GM12865 (cell line): ENCODE results near the gene ECI1.
"Not testable (repeated sequence)": the region's sequence is repeated elsewhere in the genome, so short reads cannot be mapped to it uniquely, and the experiment has no call there.

Experiments
- DNase-seq: peaks from one replicate; pipeline ENCODE4 v3.0.0; 2010; ENCODE audit warnings: low read depth
- H3K4me3 ChIP-seq: 2 replicates; pipeline ENCODE4 v1.5.1; 2011; ENCODE audit warnings: mild to moderate bottlenecking, low read depth, low read length, control low read depth
- CTCF ChIP-seq: IDR thresholded peaks from 2 replicates; pipeline ENCODE4 v1.5.1; 2011; ENCODE audit warnings: low read length, control low read depth, low read depth, inconsistent platforms; ENCODE audit not compliant: insufficient read depth; ENCODE audit errors: missing control alignments

Gene ECI1

DNA sequence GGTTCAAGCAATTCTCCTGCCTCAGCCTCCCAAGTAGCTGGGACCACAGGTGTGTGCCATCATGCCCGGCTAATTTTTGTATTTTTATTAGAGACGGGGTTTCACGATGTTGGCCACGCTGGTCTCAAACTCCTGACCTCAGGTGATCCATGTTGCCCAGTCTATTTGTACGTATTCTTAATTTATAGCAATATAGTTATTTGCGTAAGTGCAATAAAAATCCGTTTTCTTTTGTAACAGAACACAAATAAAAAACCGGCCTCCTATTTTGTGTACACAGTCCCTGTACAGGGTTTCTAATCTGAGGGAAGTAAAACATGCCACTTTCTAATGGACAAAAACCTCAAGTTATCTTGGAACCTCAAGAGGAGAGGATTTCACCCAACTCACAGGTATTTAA lies 8.9 kb upstream of the ECI1 start:
- no peak overlapping the region for H3K4me3 ChIP-seq
- no peak for TF ChIP-seq CTCF
- no peak for DNase-seq

DNA sequence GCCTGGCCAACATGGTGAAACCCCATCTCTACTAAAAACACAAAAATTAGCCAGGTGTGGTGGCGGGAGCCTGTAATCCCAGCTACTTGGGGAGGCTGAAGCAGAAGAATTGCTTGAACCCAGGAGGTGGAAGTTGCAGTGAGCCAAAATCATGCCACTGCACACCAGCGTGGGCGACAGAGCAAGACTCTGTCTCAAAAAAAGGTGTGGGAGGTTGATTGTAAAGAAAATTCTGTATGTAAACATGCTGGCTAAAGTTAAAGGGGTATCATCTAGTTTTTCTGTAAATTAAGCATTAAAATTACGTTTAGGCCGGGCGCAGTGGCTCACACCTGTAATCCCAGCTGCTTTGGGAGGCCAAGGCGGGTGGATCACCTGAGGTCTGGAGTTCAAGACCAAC lies 7.1 kb upstream of the ECI1 start:
- not testable (repeated sequence) for DNase-seq, H3K4me3 ChIP-seq

DNA sequence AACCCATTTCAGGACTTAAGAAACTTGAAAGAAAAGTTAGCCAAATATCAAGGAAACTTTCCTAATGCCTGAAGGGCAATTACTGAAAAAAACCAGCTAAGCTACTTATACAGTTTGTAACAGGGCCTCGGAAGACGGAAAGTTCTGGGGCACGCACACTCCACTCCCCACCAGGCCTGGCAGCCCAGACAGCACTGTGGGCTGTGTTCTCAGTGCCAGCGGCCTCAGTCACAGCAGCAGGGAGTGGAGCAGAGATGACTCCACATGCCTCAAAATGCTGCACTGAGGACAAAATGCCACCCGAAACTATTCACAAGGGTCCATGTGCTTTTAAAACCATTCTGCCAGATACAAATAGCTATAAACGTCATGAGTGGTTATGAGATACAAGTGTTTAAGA lies 6.3 kb upstream of the ECI1 start:
- no peak for DNase-seq
- H3K4me3 ChIP-seq: no peak overlapping the region
- TF ChIP-seq CTCF: no peak

GRCh38 chr16:2256531-2257140 lies 5.2 kb upstream of the ECI1 start:
- no peak for TF ChIP-seq CTCF
- no peak overlapping the region for H3K4me3 ChIP-seq
- DNase-seq: no peak

GRCh38 chr16:2253293-2253692 lies 1.9 kb upstream of the ECI1 start:
- TF ChIP-seq CTCF: no peak
- H3K4me3 ChIP-seq: no peak overlapping the region
- no peak for DNase-seq

- TF ChIP-seq CTCF: no peak
- DNase-seq: no peak
These were observed 1.4 kb upstream of the ECI1 start for GRCh38 chr16:2252806-2253148.

DNA sequence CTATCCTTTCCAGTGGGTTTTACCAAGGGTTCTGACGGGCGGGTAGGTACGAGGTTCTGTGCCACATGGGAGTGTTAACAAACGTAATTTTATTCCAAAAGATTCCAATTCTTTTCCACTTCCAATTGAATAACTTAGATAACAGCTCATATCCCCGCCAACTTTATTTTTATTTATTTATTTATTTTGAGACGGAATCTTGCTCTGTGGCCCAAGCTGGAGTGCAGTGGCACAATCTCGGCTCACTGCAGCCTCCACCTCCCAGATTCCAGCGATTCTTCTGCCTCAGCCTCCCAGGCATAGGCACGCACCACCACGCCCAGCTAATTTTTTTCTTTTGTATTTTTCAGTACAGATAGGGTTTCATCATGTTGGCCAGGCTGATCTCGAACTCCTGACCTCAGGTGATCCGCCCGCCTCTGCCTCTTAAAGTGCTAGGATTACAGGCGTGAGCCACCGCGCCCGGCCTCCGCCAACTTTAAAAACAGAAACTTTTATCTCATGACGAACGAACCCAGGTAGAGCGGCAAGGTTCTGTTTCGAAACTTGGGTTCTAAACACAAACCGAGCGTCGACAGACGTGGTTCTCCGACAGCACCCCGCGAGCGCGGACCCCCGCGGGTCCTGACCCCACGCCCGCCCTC lies 613 bp downstream of the ECI1 start:
- peak overlapping the region; percentile 84 for H3K4me3 ChIP-seq
- DNase-seq: no peak
- TF ChIP-seq CTCF: no peak

More at GRCh38 chr16:2252806-2253148, 1.4 kb upstream of the ECI1 start:
- H3K4me3 ChIP-seq: no peak overlapping the region
